ENCODE data around the gene ASTN2. TPM values are rescaled to one million over a fixed set of nuclear protein-coding genes. Genes with fewer than 3 reads are reported as not detected.

The ASTN2 gene
- total RNA-seq, 1 donor from 2014 or later = 29.0 TPM

DNA sequence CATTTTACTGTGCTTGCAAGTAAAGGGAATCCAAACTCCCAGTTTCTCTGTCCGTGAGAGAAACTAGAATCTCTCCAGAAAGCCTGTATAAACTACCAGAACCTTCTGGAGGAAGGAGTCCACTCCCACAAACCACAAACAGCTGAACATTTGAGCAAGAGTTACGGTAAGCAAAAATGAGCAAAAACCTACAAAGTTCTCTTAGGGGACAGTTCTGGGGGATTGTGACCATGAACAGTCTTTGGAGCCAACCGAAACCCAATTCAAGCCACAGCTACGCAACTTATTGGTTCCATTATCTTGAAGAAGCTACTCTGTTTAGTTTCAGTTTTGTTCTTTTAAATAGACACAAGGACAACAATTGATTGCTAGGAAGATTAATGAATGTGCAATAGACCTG lies 330.6 kb downstream of the ASTN2 start:
- H3K4me3 Mint-ChIP-seq (ENCODE audit: low read depth) = no peak overlapping the region
- H3K9me3 Mint-ChIP-seq (ENCODE audit: low read depth) = no peaks in the 10 kb centered on the region
- H3K4me1 Mint-ChIP-seq (ENCODE audit: low read depth) = no peaks in the 10 kb centered on the region
- TF ChIP-seq, protein P1, sequence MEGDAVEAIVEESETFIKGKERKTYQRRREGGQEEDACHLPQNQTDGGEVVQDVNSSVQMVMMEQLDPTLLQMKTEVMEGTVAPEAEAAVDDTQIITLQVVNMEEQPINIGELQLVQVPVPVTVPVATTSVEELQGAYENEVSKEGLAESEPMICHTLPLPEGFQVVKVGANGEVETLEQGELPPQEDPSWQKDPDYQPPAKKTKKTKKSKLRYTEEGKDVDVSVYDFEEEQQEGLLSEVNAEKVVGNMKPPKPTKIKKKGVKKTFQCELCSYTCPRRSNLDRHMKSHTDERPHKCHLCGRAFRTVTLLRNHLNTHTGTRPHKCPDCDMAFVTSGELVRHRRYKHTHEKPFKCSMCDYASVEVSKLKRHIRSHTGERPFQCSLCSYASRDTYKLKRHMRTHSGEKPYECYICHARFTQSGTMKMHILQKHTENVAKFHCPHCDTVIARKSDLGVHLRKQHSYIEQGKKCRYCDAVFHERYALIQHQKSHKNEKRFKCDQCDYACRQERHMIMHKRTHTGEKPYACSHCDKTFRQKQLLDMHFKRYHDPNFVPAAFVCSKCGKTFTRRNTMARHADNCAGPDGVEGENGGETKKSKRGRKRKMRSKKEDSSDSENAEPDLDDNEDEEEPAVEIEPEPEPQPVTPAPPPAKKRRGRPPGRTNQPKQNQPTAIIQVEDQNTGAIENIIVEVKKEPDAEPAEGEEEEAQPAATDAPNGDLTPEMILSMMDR (IDR thresholded peaks at IDR 0.05; ENCODE audit: unreplicated experiment) = no peak
- no peaks in the 10 kb centered on the region for H3K36me3 Mint-ChIP-seq (ENCODE audit: insufficient read depth)
- no peaks in the 10 kb centered on the region for H3K27me3 Mint-ChIP-seq
- DNase-seq (ENCODE audit: low spot score, unreplicated experiment) = no peak
- H3K27ac Mint-ChIP-seq = no peak overlapping the region

- Mint-ChIP-seq H3K27ac (peak overlapping the region; percentile 26), H3K9me3 (ENCODE audit: low read depth) (no peaks in the 10 kb centered on the region), H3K4me3 (ENCODE audit: low read depth) (no peak overlapping the region), H3K27me3 (no peaks in the 10 kb centered on the region), H3K4me1 (ENCODE audit: low read depth) (no peaks in the 10 kb centered on the region), H3K36me3 (ENCODE audit: insufficient read depth) (no peaks in the 10 kb centered on the region)
- no peak for DNase-seq (ENCODE audit: low spot score, unreplicated experiment)
- TF ChIP-seq, protein P1 (IDR thresholded peaks at IDR 0.05; ENCODE audit: unreplicated experiment) = no peak
These were observed 331.3 kb downstream of the ASTN2 start for GRCh38 chr9:117083559-117083958.

DNA sequence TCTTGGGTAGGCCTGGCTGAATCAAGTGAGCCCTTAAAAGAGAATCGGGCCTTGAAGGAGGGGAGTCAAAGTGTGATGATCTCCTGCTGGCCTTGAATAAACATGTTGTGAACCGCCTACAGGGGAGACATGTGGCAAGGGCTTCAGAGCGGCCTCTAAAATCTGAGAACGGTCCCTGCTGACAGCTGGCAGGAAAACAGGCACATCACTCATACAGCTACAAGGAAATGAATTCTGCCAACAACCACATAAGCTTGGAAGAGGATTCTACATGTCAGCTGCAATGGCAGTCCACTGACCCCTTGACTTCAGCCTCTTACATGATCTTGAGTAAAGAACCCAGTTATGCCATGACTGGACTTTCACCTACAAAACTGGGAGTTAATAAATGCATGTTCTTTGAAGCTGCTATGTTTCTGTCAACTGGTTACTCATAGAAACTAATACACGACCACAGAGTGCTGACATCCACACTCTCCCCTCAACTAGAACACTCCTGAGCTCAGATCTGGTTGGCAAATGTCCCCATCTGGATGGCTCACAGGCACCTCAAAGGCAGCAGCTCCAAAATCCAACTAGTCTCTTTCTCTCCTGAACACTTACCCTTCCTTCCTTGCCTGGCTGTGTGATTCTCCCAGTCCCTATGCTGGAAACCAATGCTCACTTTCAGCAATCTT lies 333.1 kb downstream of the ASTN2 start:
- DNase-seq (ENCODE audit: low spot score, unreplicated experiment) = no peak
- no peak overlapping the region for H3K4me3 Mint-ChIP-seq (ENCODE audit: low read depth)
- H3K27ac Mint-ChIP-seq = no peak overlapping the region
- H3K27me3 Mint-ChIP-seq = no peaks in the 10 kb centered on the region
- H3K36me3 Mint-ChIP-seq (ENCODE audit: insufficient read depth) = no peaks in the 10 kb centered on the region
- TF ChIP-seq, protein P1 (IDR thresholded peaks at IDR 0.05; ENCODE audit: unreplicated experiment) = no peak
- no peaks in the 10 kb centered on the region for H3K4me1 Mint-ChIP-seq (ENCODE audit: low read depth)
- no peaks in the 10 kb centered on the region for H3K9me3 Mint-ChIP-seq (ENCODE audit: low read depth)

DNA sequence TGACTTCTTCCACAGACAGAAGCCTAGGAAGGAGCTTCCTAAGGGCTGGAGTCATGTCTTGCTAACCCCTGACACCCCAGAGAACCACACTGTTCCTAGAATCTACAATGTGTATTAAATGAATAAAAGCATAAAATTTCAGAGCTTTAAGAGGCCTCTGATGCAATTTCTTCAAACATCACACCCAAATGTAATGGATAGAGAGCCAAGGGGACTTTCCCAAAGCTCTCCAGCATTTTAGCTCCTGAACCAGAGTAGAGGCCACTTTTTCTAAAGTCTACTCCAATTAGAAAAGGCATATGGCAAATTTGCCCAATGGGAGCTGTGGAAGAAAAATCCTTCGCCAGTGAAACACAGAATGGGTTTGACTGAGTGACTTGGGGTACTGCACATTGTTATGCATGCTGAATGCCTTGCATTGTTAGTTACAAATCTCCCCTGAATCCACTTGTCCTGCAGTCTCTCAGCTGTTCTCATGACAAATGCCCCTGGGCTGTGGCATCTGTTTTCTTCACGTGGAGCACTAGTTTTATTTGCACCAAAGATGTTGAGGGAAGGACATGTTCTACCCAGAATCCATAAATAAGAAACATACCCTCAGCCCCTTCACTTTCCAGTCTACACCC lies 334.0 kb downstream of the ASTN2 start:
- no peak for DNase-seq (ENCODE audit: low spot score, unreplicated experiment)
- H3K36me3 Mint-ChIP-seq (ENCODE audit: insufficient read depth) = no peaks in the 10 kb centered on the region
- H3K4me1 Mint-ChIP-seq (ENCODE audit: low read depth) = no peaks in the 10 kb centered on the region
- H3K4me3 Mint-ChIP-seq (ENCODE audit: low read depth) = no peak overlapping the region
- no peaks in the 10 kb centered on the region for H3K27me3 Mint-ChIP-seq
- no peaks in the 10 kb centered on the region for H3K9me3 Mint-ChIP-seq (ENCODE audit: low read depth)
- H3K27ac Mint-ChIP-seq = no peak overlapping the region
- TF ChIP-seq, protein P1 (IDR thresholded peaks at IDR 0.05; ENCODE audit: unreplicated experiment) = no peak

- Mint-ChIP-seq H3K4me1 (ENCODE audit: low read depth) (peaks cover 1% of the 10 kb centered on the region), H3K9me3 (ENCODE audit: low read depth) (no peaks in the 10 kb centered on the region), H3K27ac (no peak overlapping the region), H3K4me3 (ENCODE audit: low read depth) (no peak overlapping the region), H3K27me3 (no peaks in the 10 kb centered on the region), H3K36me3 (ENCODE audit: insufficient read depth) (no peaks in the 10 kb centered on the region)
- TF ChIP-seq, protein P1 (IDR thresholded peaks at IDR 0.05; ENCODE audit: unreplicated experiment) = no peak
- DNase-seq (ENCODE audit: low spot score, unreplicated experiment) = no peak
These were observed 338.1 kb downstream of the ASTN2 start for GRCh38 chr9:117076571-117077290.

Measured in progenitor cell of endocrine pancreas (in vitro differentiated cells).